Measurements from ENCODE around the gene PRSS48.

The PRSS48 gene

DNA sequence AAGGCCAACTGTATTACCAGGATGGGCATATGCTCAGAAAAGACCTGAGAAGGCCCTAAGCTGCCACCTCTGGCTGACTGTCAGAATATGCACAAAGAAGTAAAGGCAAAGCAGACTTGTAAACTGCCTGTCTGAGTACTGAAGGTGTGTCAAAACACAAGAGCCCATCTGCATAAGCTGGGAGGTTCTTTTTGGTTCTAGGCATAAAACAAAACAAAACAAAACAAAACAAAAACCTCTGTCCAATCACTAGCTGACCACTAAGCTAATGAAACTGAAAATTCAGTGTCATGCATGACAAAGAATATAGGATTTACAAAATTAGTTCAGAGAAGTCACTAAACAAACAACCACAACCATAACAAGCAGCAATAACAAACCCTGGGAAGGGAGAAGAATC lies 27.8 kb downstream of the PRSS48 start:
- H3K4me3 ChIP-seq (ENCODE audit: low read depth, low read length), result no peak overlapping the region
- no peak overlapping the region for H3K27ac ChIP-seq
- H3K36me3 ChIP-seq (replicated peaks), result no peaks in the 10 kb centered on the region
- no peaks in the 10 kb centered on the region for H3K27me3 ChIP-seq (replicated peaks)
- TF ChIP-seq, protein P1, sequence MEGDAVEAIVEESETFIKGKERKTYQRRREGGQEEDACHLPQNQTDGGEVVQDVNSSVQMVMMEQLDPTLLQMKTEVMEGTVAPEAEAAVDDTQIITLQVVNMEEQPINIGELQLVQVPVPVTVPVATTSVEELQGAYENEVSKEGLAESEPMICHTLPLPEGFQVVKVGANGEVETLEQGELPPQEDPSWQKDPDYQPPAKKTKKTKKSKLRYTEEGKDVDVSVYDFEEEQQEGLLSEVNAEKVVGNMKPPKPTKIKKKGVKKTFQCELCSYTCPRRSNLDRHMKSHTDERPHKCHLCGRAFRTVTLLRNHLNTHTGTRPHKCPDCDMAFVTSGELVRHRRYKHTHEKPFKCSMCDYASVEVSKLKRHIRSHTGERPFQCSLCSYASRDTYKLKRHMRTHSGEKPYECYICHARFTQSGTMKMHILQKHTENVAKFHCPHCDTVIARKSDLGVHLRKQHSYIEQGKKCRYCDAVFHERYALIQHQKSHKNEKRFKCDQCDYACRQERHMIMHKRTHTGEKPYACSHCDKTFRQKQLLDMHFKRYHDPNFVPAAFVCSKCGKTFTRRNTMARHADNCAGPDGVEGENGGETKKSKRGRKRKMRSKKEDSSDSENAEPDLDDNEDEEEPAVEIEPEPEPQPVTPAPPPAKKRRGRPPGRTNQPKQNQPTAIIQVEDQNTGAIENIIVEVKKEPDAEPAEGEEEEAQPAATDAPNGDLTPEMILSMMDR (IDR thresholded peaks at IDR 0.05; ENCODE audit: low read depth, low read length, missing control alignments), result no peak
- DNase-seq, result no peak
- in situ Hi-C loops (cut with HindIII; ENCODE audit: low pct_ligation_motif_present, low sequenced_read_pairs), result no loop called here

DNA sequence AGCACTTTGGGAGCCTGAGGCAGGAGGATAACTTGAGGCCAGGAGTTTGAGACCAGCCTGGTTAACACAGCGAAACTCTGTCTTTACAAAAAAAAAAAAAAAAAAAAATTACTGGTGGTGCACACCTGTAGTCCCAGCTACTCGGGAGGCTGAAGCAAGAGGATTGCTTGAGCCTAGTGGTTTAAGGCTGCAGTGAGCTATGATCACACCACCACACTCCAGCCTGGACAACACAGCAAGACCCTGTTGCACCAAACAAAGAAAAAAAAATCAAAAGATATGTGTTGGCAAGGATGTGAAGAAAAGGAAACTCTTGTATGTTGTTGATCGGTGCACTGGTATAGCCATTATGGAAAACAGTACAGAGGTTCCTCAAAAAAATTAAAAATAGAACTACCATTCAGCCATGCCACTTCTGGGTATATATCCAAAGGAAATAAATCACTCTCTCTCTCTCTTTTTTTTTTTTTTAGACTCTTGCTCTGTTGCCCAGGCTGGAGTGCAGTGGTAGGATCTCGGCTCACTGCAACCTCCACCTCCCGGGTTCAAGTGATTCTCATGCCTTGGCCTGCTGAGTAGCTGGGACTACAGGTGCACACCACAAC lies 33.3 kb downstream of the PRSS48 start:
- TF ChIP-seq, protein P1 (IDR thresholded peaks at IDR 0.05; ENCODE audit: low read depth, low read length, missing control alignments), result no peak
- Histone ChIP-seq H3K27me3 (replicated peaks) (no peaks in the 10 kb centered on the region), H3K27ac (no peak overlapping the region), H3K36me3 (replicated peaks) (no peaks in the 10 kb centered on the region), H3K4me3 (ENCODE audit: low read depth, low read length) (no peak overlapping the region)
- DNase-seq, result no peak
- in situ Hi-C loops (cut with HindIII; ENCODE audit: low pct_ligation_motif_present, low sequenced_read_pairs), result no loop called here

GRCh38 chr4:151313306-151314009 lies 36.5 kb downstream of the PRSS48 start:
- no peak overlapping the region for H3K4me3 ChIP-seq (ENCODE audit: low read depth, low read length)
- no peaks in the 10 kb centered on the region for H3K27me3 ChIP-seq (replicated peaks)
- no peaks in the 10 kb centered on the region for H3K36me3 ChIP-seq (replicated peaks)
- no peak for DNase-seq
- no peak overlapping the region for H3K27ac ChIP-seq
- in situ Hi-C loops (cut with HindIII; ENCODE audit: low pct_ligation_motif_present, low sequenced_read_pairs), result no loop called here
- TF ChIP-seq, protein P1 (IDR thresholded peaks at IDR 0.05; ENCODE audit: low read depth, low read length, missing control alignments), result no peak

GRCh38 chr4:151314010-151314355 lies 37.0 kb downstream of the PRSS48 start:
- H3K27me3 ChIP-seq (replicated peaks), result no peaks in the 10 kb centered on the region
- H3K36me3 ChIP-seq (replicated peaks), result no peaks in the 10 kb centered on the region
- in situ Hi-C loops (cut with HindIII; ENCODE audit: low pct_ligation_motif_present, low sequenced_read_pairs), result no loop called here
- DNase-seq, result no peak
- TF ChIP-seq, protein P1 (IDR thresholded peaks at IDR 0.05; ENCODE audit: low read depth, low read length, missing control alignments), result no peak
- H3K27ac ChIP-seq, result no peak overlapping the region
- H3K4me3 ChIP-seq (ENCODE audit: low read depth, low read length), result no peak overlapping the region

DNA sequence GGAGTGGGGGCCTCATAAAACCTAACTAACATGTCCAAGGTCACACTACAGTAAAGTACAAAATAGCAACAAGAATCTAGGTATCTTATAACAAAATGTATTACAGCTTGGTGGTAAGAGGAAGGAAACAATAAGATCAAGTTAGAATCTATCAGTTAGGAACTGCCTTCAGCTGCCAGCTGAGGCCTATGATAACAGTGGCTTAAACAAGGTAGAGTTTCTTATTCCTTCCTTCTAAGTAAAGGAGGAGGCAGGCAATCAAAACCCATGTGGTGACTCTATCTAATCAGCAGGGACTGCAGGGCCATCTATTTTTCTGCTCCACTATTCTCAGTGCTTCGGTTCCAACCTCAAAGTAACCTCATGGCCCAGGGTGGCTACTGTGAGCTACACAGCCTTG lies 37.5 kb downstream of the PRSS48 start:
- DNase-seq, result no peak
- TF ChIP-seq, protein P1 (IDR thresholded peaks at IDR 0.05; ENCODE audit: low read depth, low read length, missing control alignments), result no peak
- in situ Hi-C loops (cut with HindIII; ENCODE audit: low pct_ligation_motif_present, low sequenced_read_pairs), result no loop called here
- no peak overlapping the region for H3K27ac ChIP-seq
- no peaks in the 10 kb centered on the region for H3K27me3 ChIP-seq (replicated peaks)
- H3K4me3 ChIP-seq (ENCODE audit: low read depth, low read length), result no peak overlapping the region
- H3K36me3 ChIP-seq (replicated peaks), result no peaks in the 10 kb centered on the region
